ENCODE results near the gene TRABD. TPM values are rescaled to one million over a fixed set of nuclear protein-coding genes. Genes with fewer than 3 reads are reported as not detected.
"Not testable (repeated sequence)": the region's sequence is repeated elsewhere in the genome, so short reads cannot be mapped to it uniquely, and the experiment has no call there.

TRABD gene
- polyA plus RNA-seq, 4 donors, result 43.3 to 84.6 (median 66.9) TPM

- H3K27ac ChIP-seq (ENCODE audit: low read depth in 1 of 3, low read length in 2 of 3), result no peak overlapping the region
- H3K27me3 ChIP-seq (ENCODE audit: control insufficient read depth in 3 of 3, insufficient read depth in 3 of 3, low read length in 3 of 3), result peaks cover 0 to 9% (median 0%) of the 10 kb centered on the region in 3 donors
- H3K4me1 ChIP-seq (ENCODE audit: control insufficient read depth in 3 of 3, insufficient read depth in 2 of 3, low read depth in 1 of 3, low read length in 2 of 3), result no peaks in the 10 kb centered on the region
- H3K4me3 ChIP-seq (ENCODE audit: low read depth in 1 of 3, low read length in 3 of 3), result no peak overlapping the region
- DNase-seq (no peak), FAIRE-seq (no peak)
- WGBS, 3 donors, result 87 to 91% (median 87%) methylated on average over 7 of the region's 7 CpGs
- no peaks in the 10 kb centered on the region for H3K9me3 ChIP-seq (ENCODE audit: control insufficient read depth in 2 of 2, insufficient read depth in 1 of 2, low read depth in 1 of 2, low read length in 1 of 2)
- no peaks in the 10 kb centered on the region for H3K36me3 ChIP-seq (ENCODE audit: control insufficient read depth in 3 of 3, insufficient read depth in 2 of 3, low read depth in 1 of 3, low read length in 3 of 3)
Observed at GRCh38 chr22:50160947-50161346, 24.8 kb upstream of the TRABD start.

DNA sequence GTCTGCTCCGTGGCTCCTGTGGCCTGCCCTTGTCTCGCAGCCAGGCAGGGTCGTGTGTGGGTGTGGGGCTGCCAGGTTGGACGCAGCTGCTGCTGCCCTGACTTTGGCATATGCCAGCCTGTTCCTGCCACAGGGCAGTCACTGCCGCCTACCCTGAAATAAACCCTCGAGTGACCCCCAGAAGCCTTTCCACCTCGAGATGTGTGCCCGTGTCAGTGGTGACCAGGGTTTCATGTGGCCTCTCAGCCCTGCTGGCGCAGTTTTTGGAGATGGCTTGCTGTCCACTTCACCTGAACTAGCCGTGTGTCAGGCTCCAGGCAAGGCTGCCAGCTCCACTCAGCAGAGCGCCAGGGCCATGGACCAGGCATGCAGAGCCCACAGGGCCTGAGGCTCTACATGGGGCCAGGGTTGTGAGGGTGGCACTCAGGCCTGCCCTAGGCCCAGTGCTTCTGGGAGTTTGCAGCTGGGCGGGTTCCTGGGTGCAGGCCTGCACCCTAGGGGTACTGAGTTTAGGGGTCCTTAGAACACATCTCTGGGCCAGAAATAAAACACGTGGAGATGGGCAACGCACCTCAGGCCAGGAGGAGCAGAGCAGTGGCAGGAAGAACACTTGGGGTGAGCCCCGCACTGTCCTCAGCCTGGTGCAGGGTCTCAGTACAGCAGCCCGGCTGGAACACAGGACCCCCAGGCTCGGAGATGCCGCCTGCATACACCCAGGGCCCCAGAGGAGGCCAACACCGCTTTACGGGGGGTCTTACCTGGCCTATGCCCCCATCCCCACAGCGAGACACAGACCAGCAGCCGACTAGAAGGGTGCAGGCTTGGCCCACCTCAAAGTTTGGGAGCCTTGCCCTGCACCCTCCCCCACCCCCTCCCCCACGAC lies 24.0 kb upstream of the TRABD start:
- FAIRE-seq, result no peak

GRCh38 chr22:50162391-50162956 lies 23.2 kb upstream of the TRABD start:
- H3K4me1 ChIP-seq (ENCODE audit: control insufficient read depth in 3 of 3, insufficient read depth in 2 of 3, low read depth in 1 of 3, low read length in 2 of 3), result no peaks in the 10 kb centered on the region
- H3K4me3 ChIP-seq (ENCODE audit: low read depth in 1 of 3, low read length in 3 of 3), result no peak overlapping the region
- no peak for DNase-seq
- peaks cover 0 to 11% (median 0%) of the 10 kb centered on the region in 3 donors for H3K27me3 ChIP-seq (ENCODE audit: control insufficient read depth in 3 of 3, insufficient read depth in 3 of 3, low read length in 3 of 3)
- whole genome bisulfite sequencing, 3 donors, result 81 to 83% (median 81%) methylated on average over 10 of the region's 10 CpGs
- no peaks in the 10 kb centered on the region for H3K9me3 ChIP-seq (ENCODE audit: control insufficient read depth in 2 of 2, insufficient read depth in 1 of 2, low read depth in 1 of 2, low read length in 1 of 2)
- no peaks in the 10 kb centered on the region for H3K36me3 ChIP-seq (ENCODE audit: control insufficient read depth in 3 of 3, insufficient read depth in 2 of 3, low read depth in 1 of 3, low read length in 3 of 3)
- no peak overlapping the region for H3K27ac ChIP-seq (ENCODE audit: low read depth in 1 of 3, low read length in 2 of 3)
- no peak for FAIRE-seq

More for the DNA sequence above, 24.0 kb upstream of the TRABD start:
- Histone ChIP-seq H3K4me3 (ENCODE audit: low read depth in 1 of 3, low read length in 3 of 3) (no peak overlapping the region), H3K27me3 (ENCODE audit: control insufficient read depth in 3 of 3, insufficient read depth in 3 of 3, low read length in 3 of 3) (peaks cover 0 to 9% (median 0%) of the 10 kb centered on the region in 3 donors), H3K4me1 (ENCODE audit: control insufficient read depth in 3 of 3, insufficient read depth in 2 of 3, low read depth in 1 of 3, low read length in 2 of 3) (no peaks in the 10 kb centered on the region), H3K9me3 (ENCODE audit: control insufficient read depth in 2 of 2, insufficient read depth in 1 of 2, low read depth in 1 of 2, low read length in 1 of 2) (no peaks in the 10 kb centered on the region), H3K27ac (ENCODE audit: low read depth in 1 of 3, low read length in 2 of 3) (no peak overlapping the region), H3K36me3 (ENCODE audit: control insufficient read depth in 3 of 3, insufficient read depth in 2 of 3, low read depth in 1 of 3, low read length in 3 of 3) (no peaks in the 10 kb centered on the region)
- WGBS, 3 donors, result 83 to 89% (median 85%) methylated on average over 22 to 23 of the region's 23 CpGs
- DNase-seq, result no peak

DNA sequence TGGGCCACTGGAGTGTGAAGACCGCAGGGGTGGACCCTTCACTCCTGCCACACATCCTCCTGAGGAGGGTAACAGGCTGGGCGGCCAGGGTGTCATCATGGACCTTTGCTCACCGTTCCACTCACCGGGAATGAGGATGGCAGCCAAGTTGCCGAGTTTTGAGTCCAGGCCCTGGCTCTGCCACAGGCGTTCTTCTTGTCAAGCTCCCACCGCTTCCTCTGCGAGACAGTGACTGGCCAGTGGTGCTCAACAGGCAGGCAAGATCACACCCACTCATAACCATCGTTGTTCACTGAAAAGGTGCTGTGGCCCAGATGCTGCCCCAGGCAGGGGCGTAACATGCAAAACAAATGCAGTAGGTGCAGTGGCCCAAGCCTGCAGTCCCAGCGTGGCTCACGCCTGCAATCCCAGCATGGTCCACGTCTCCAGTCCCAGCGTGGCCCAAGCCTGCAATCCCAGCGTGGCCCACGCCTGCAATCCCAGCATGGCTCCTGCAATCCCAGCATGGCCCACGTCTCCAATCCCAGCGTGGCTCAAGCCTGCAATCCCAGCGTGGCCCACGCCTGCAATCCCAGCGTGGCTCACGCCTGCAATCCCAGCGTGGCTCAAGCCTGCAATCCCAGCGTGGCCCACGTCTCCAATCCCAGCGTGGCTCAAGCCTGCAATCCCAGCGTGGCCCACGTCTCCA lies 20.1 kb upstream of the TRABD start:
- H3K4me3 ChIP-seq (ENCODE audit: low read depth in 1 of 3, low read length in 3 of 3), result no peak overlapping the region
- H3K4me1 ChIP-seq (ENCODE audit: control insufficient read depth in 3 of 3, insufficient read depth in 2 of 3, low read depth in 1 of 3, low read length in 2 of 3), result no peaks in the 10 kb centered on the region
- H3K27me3 ChIP-seq (ENCODE audit: control insufficient read depth in 3 of 3, insufficient read depth in 3 of 3, low read length in 3 of 3), result peaks cover 0 to 16% (median 0%) of the 10 kb centered on the region in 3 donors
- no peaks in the 10 kb centered on the region for H3K9me3 ChIP-seq (ENCODE audit: control insufficient read depth in 2 of 2, insufficient read depth in 1 of 2, low read depth in 1 of 2, low read length in 1 of 2)
- no peak overlapping the region for H3K27ac ChIP-seq (ENCODE audit: low read depth in 1 of 3, low read length in 2 of 3)
- 94 to 96% (median 94%) methylated on average over 26 to 28 of the region's 28 CpGs for WGBS, 3 donors
- H3K36me3 ChIP-seq (ENCODE audit: control insufficient read depth in 3 of 3, insufficient read depth in 2 of 3, low read depth in 1 of 3, low read length in 3 of 3), result no peaks in the 10 kb centered on the region
- FAIRE-seq (no peak), DNase-seq (no peak)

DNA sequence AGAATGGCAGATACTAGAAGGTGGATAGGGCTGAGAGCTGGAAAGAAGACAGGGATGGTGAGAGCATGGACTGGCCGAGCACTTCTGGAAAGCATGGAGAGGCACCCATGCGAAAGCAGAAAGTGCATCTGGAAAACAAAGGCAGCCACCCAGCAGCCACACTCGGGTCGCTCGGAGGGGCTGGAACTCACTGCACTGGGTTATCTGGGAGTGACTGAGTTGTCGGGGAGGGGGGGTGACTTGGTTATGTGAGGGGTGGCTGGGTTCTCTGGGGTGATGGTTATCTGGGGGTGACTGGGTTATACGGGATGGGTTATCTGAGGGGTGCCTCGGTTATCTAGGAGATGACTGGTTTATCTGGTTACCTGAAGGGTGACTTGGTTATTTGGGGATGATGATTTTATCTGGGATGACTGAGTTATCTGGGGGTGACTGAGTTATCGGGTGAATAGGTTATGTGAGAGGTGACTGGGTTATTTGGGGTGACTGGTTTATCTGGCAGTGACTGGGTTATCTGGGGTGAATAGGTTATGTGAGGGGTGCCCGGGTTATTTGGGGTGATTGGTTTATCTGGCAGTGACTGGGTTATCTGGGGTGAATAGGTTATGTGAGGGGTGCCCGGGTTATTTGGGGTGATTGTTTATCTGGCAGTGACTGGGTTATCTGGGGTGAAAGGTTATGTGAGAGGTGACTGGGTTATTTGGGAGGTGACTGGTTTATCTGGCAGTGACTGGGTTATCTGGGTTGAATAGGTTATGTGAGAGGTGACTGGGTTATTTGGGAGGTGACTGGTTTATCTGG lies 17.8 kb upstream of the TRABD start:
- H3K4me3 ChIP-seq (ENCODE audit: low read depth in 1 of 3, low read length in 3 of 3), result no peak overlapping the region
- H3K36me3 ChIP-seq (ENCODE audit: control insufficient read depth in 3 of 3, insufficient read depth in 2 of 3, low read depth in 1 of 3, low read length in 3 of 3), result no peaks in the 10 kb centered on the region
- no peak overlapping the region for H3K27ac ChIP-seq (ENCODE audit: low read depth in 1 of 3, low read length in 2 of 3)
- peaks cover 0 to 23% (median 5%) of the 10 kb centered on the region in 3 donors for H3K27me3 ChIP-seq (ENCODE audit: control insufficient read depth in 3 of 3, insufficient read depth in 3 of 3, low read length in 3 of 3)
- H3K4me1 ChIP-seq (ENCODE audit: control insufficient read depth in 3 of 3, insufficient read depth in 2 of 3, low read depth in 1 of 3, low read length in 2 of 3), result peaks cover 0 to 9% (median 0%) of the 10 kb centered on the region in 3 donors
- FAIRE-seq (no peak), DNase-seq (no peak)
- WGBS, 3 donors, result 13 to 49% (median 41%) methylated on average over 11 of the region's 11 CpGs
- no peaks in the 10 kb centered on the region for H3K9me3 ChIP-seq (ENCODE audit: control insufficient read depth in 2 of 2, insufficient read depth in 1 of 2, low read depth in 1 of 2, low read length in 1 of 2)

DNA sequence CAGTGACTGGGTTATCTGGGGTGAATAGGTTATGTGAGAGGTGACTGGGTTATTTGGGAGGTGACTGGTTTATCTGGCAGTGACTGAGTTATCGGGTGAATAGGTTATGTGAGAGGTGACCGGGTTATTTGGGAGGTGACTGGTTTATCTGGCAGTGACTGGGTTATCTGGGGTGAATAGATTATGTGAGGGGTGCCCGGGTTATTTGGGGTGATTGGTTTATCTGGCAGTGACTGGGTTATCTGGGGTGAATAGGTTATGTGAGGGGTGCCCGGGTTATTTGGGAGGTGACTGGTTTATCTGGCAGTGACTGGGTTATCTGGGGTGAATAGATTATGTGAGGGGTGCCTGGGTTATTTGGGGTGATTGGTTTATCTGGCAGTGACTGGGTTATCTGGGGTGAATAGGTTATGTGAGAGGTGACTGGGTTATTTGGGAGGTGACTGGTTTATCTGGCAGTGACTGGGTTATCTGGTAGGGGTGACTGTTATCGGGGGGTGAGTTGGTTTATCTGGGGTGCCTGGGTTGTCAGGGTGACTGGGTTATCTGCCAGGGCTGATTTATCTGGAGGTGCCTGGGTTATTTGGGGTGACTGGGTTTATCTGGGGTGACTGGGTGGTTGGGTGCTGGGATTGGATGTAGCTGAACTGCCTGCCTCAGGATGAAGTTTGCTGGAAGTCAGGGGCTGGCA lies 17.1 kb upstream of the TRABD start:
- H3K4me1 ChIP-seq (ENCODE audit: control insufficient read depth in 3 of 3, insufficient read depth in 2 of 3, low read depth in 1 of 3, low read length in 2 of 3); H3K36me3 ChIP-seq (ENCODE audit: control insufficient read depth in 3 of 3, insufficient read depth in 2 of 3, low read depth in 1 of 3, low read length in 3 of 3); DNase-seq; H3K27ac ChIP-seq (ENCODE audit: low read depth in 1 of 3, low read length in 2 of 3); H3K9me3 ChIP-seq (ENCODE audit: control insufficient read depth in 2 of 2, insufficient read depth in 1 of 2, low read depth in 1 of 2, low read length in 1 of 2); H3K4me3 ChIP-seq (ENCODE audit: low read depth in 1 of 3, low read length in 3 of 3); FAIRE-seq: not testable (repeated sequence)
- 11 to 54% (median 40%) methylated on average over 5 of the region's 5 CpGs for WGBS, 3 donors
- peaks cover 0 to 23% (median 5%) of the 10 kb centered on the region in 3 donors for H3K27me3 ChIP-seq (ENCODE audit: control insufficient read depth in 3 of 3, insufficient read depth in 3 of 3, low read length in 3 of 3)

DNA sequence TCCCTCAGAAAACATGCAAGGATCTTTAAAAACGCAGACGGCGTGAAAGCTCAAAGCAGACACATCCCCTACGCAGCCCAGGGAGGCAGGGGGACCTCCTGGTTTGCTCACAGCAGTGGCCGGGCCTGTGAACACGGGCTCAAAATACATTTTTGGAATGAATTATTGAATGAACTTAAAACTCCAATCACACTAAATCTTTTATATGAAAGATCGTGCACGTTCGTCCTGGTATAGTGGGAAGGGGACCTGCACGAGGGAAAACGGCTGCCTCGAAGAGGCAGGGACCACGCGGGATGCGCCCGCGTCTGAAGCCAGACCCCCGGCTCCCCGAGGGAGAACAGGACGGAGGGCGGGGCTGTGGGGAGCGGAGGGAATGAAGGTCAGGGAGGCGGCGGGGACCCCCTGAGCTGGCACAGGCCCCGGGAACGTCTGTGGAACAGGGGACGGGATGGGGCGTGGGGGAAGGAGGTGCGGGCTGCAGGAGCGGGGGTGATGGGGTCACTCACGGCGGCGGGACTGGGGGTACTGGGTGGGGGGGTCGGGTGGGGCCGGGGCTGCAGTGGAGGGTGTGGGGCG lies 16.4 kb upstream of the TRABD start:
- WGBS, 3 donors, result 10 to 16% (median 15%) methylated on average over 25 to 36 of the region's 36 CpGs
- Histone ChIP-seq H3K4me3 (ENCODE audit: low read depth in 1 of 3, low read length in 3 of 3) (peak overlapping the region in 1 of 3 donors; percentile 55), H3K4me1 (ENCODE audit: control insufficient read depth in 3 of 3, insufficient read depth in 2 of 3, low read depth in 1 of 3, low read length in 2 of 3) (peaks cover 0 to 9% (median 0%) of the 10 kb centered on the region in 3 donors), H3K36me3 (ENCODE audit: control insufficient read depth in 3 of 3, insufficient read depth in 2 of 3, low read depth in 1 of 3, low read length in 3 of 3) (no peaks in the 10 kb centered on the region), H3K27me3 (ENCODE audit: control insufficient read depth in 3 of 3, insufficient read depth in 3 of 3, low read length in 3 of 3) (peaks cover 0 to 23% (median 5%) of the 10 kb centered on the region in 3 donors), H3K27ac (ENCODE audit: low read depth in 1 of 3, low read length in 2 of 3) (no peak overlapping the region), H3K9me3 (ENCODE audit: control insufficient read depth in 2 of 2, insufficient read depth in 1 of 2, low read depth in 1 of 2, low read length in 1 of 2) (no peaks in the 10 kb centered on the region)
- FAIRE-seq, result no peak
- no peak for DNase-seq

Measured in small intestine (tissue), 7 donors.